Measurements from ENCODE around the gene CADM2. TPM values are rescaled to one million over a fixed set of nuclear protein-coding genes. Genes with fewer than 3 reads are reported as not detected.

Gene CADM2
- polyA plus RNA-seq, 1 donor from 2014 or later: not detected

- Mint-ChIP-seq H3K4me3 (no peak overlapping the region), H3K9me3 (peaks cover 2 to 8% (median 3%) of the 10 kb centered on the region in 3 donors), H3K36me3 (no peaks in the 10 kb centered on the region), H3K4me1 (no peaks in the 10 kb centered on the region), H3K27ac (no peak overlapping the region), H3K27me3 (no peaks in the 10 kb centered on the region)
Measured at GRCh38 chr3:85721409-85722145, 762.8 kb downstream of the CADM2 start.

- no peak overlapping the region for H3K27ac Mint-ChIP-seq
Measured at GRCh38 chr3:85725809-85726208, 767.0 kb downstream of the CADM2 start.

GRCh38 chr3:85726241-85726640 is 767.5 kb downstream of the CADM2 start:
- Mint-ChIP-seq H3K9me3 (peaks cover 1 to 3% (median 2%) of the 10 kb centered on the region in 3 donors), H3K4me3 (peak overlapping the region in 1 of 4 donors; percentile 27), H3K4me1 (no peaks in the 10 kb centered on the region), H3K27ac (no peak overlapping the region), H3K36me3 (no peaks in the 10 kb centered on the region), H3K27me3 (no peaks in the 10 kb centered on the region)

More at GRCh38 chr3:85725809-85726208, 767.0 kb downstream of the CADM2 start:
- H3K27me3 Mint-ChIP-seq: no peaks in the 10 kb centered on the region
- no peaks in the 10 kb centered on the region for H3K4me1 Mint-ChIP-seq
- H3K9me3 Mint-ChIP-seq: peaks cover 2 to 3% (median 2%) of the 10 kb centered on the region in 3 donors
- H3K36me3 Mint-ChIP-seq: no peaks in the 10 kb centered on the region
- H3K4me3 Mint-ChIP-seq: no peak overlapping the region

GRCh38 chr3:85737846-85738245 is 779.1 kb downstream of the CADM2 start:
- H3K4me3 Mint-ChIP-seq: no peak overlapping the region
- H3K27ac Mint-ChIP-seq: no peak overlapping the region
- H3K36me3 Mint-ChIP-seq: no peaks in the 10 kb centered on the region
- H3K9me3 Mint-ChIP-seq: peaks cover 0 to 24% (median 3%) of the 10 kb centered on the region in 3 donors
- no peaks in the 10 kb centered on the region for H3K4me1 Mint-ChIP-seq
- no peaks in the 10 kb centered on the region for H3K27me3 Mint-ChIP-seq

- Mint-ChIP-seq H3K36me3 (no peaks in the 10 kb centered on the region), H3K27ac (no peak overlapping the region), H3K27me3 (no peaks in the 10 kb centered on the region), H3K4me1 (no peaks in the 10 kb centered on the region), H3K4me3 (no peak overlapping the region), H3K9me3 (peaks cover 0 to 15% (median 1%) of the 10 kb centered on the region in 3 donors)
Measured at GRCh38 chr3:85740561-85740960, 781.8 kb downstream of the CADM2 start.

- Mint-ChIP-seq H3K4me1 (no peaks in the 10 kb centered on the region), H3K4me3 (no peak overlapping the region), H3K27me3 (no peaks in the 10 kb centered on the region), H3K27ac (no peak overlapping the region), H3K36me3 (no peaks in the 10 kb centered on the region), H3K9me3 (peaks cover 2 to 7% (median 5%) of the 10 kb centered on the region in 3 donors)
Measured at GRCh38 chr3:85758442-85758841, 799.7 kb downstream of the CADM2 start.

GRCh38 chr3:85760342-85760741 is 801.6 kb downstream of the CADM2 start:
- H3K27ac Mint-ChIP-seq: no peak overlapping the region
- peaks cover 3 to 4% (median 4%) of the 10 kb centered on the region in 3 donors for H3K9me3 Mint-ChIP-seq
- no peak overlapping the region for H3K4me3 Mint-ChIP-seq
- no peaks in the 10 kb centered on the region for H3K36me3 Mint-ChIP-seq
- no peaks in the 10 kb centered on the region for H3K27me3 Mint-ChIP-seq
- H3K4me1 Mint-ChIP-seq: no peaks in the 10 kb centered on the region

- H3K4me1 Mint-ChIP-seq: no peaks in the 10 kb centered on the region
Measured at GRCh38 chr3:85780806-85781205, 822.0 kb downstream of the CADM2 start.

GRCh38 chr3:85781806-85782205 is 823.0 kb downstream of the CADM2 start:
- Mint-ChIP-seq H3K36me3 (no peaks in the 10 kb centered on the region), H3K9me3 (peaks cover 2 to 11% (median 5%) of the 10 kb centered on the region in 3 donors), H3K4me1 (no peaks in the 10 kb centered on the region), H3K27ac (no peak overlapping the region), H3K27me3 (no peaks in the 10 kb centered on the region), H3K4me3 (no peak overlapping the region)

More at GRCh38 chr3:85780806-85781205, 822.0 kb downstream of the CADM2 start:
- Mint-ChIP-seq H3K9me3 (peaks cover 2 to 11% (median 5%) of the 10 kb centered on the region in 3 donors), H3K27me3 (no peaks in the 10 kb centered on the region), H3K4me3 (no peak overlapping the region), H3K36me3 (no peaks in the 10 kb centered on the region), H3K27ac (no peak overlapping the region)

- no peaks in the 10 kb centered on the region for H3K27me3 Mint-ChIP-seq
- H3K4me3 Mint-ChIP-seq: no peak overlapping the region
- no peak overlapping the region for H3K27ac Mint-ChIP-seq
- H3K9me3 Mint-ChIP-seq: peaks cover 1 to 9% (median 4%) of the 10 kb centered on the region in 3 donors
- H3K36me3 Mint-ChIP-seq: no peaks in the 10 kb centered on the region
- no peaks in the 10 kb centered on the region for H3K4me1 Mint-ChIP-seq
Measured at GRCh38 chr3:85783291-85783690, 824.5 kb downstream of the CADM2 start.

- peaks cover 0 to 3% (median 0%) of the 10 kb centered on the region in 3 donors for H3K9me3 Mint-ChIP-seq
- H3K27ac Mint-ChIP-seq: no peak overlapping the region
- no peaks in the 10 kb centered on the region for H3K4me1 Mint-ChIP-seq
- H3K27me3 Mint-ChIP-seq: no peaks in the 10 kb centered on the region
- H3K36me3 Mint-ChIP-seq: no peaks in the 10 kb centered on the region
- no peak overlapping the region for H3K4me3 Mint-ChIP-seq
Measured at GRCh38 chr3:85785766-85786165, 827.0 kb downstream of the CADM2 start.

- no peaks in the 10 kb centered on the region for H3K27me3 Mint-ChIP-seq
- H3K4me3 Mint-ChIP-seq: no peak overlapping the region
- no peaks in the 10 kb centered on the region for H3K36me3 Mint-ChIP-seq
- no peak overlapping the region for H3K27ac Mint-ChIP-seq
- H3K4me1 Mint-ChIP-seq: no peaks in the 10 kb centered on the region
- peaks cover 0 to 13% (median 2%) of the 10 kb centered on the region in 3 donors for H3K9me3 Mint-ChIP-seq
Measured at GRCh38 chr3:85790445-85791030, 831.7 kb downstream of the CADM2 start.

GRCh38 chr3:85796140-85796539 is 837.4 kb downstream of the CADM2 start:
- Mint-ChIP-seq H3K4me3 (no peak overlapping the region), H3K4me1 (no peaks in the 10 kb centered on the region), H3K27ac (no peak overlapping the region), H3K36me3 (no peaks in the 10 kb centered on the region), H3K27me3 (no peaks in the 10 kb centered on the region), H3K9me3 (peaks cover 2 to 9% (median 4%) of the 10 kb centered on the region in 3 donors)

- no peaks in the 10 kb centered on the region for H3K36me3 Mint-ChIP-seq
- no peak overlapping the region for H3K4me3 Mint-ChIP-seq
- H3K4me1 Mint-ChIP-seq: no peaks in the 10 kb centered on the region
- peaks cover 0 to 4% (median 0%) of the 10 kb centered on the region in 3 donors for H3K9me3 Mint-ChIP-seq
- no peak overlapping the region for H3K27ac Mint-ChIP-seq
- no peaks in the 10 kb centered on the region for H3K27me3 Mint-ChIP-seq
Measured at GRCh38 chr3:85800676-85801075, 841.9 kb downstream of the CADM2 start.

- Mint-ChIP-seq H3K4me1 (no peaks in the 10 kb centered on the region), H3K36me3 (no peaks in the 10 kb centered on the region), H3K4me3 (no peak overlapping the region), H3K27ac (no peak overlapping the region), H3K27me3 (no peaks in the 10 kb centered on the region), H3K9me3 (peaks cover 0 to 4% (median 0%) of the 10 kb centered on the region in 3 donors)
Measured at GRCh38 chr3:85801955-85802354, 843.2 kb downstream of the CADM2 start.

GRCh38 chr3:85808755-85809154 is 850.0 kb downstream of the CADM2 start:
- H3K27me3 Mint-ChIP-seq: no peaks in the 10 kb centered on the region
- H3K4me3 Mint-ChIP-seq: no peak overlapping the region
- H3K27ac Mint-ChIP-seq: no peak overlapping the region
- no peaks in the 10 kb centered on the region for H3K4me1 Mint-ChIP-seq
- H3K9me3 Mint-ChIP-seq: peaks cover 1 to 3% (median 2%) of the 10 kb centered on the region in 3 donors
- H3K36me3 Mint-ChIP-seq: no peaks in the 10 kb centered on the region

Measured in IgD-negative memory B cell (primary cell).